GM23338 (cell line): ENCODE measurements around the gene PNPLA2.

ENCODE experiments used
- CREB1 ChIP-seq: fragments of 250-450 bp; sonication (Bioruptor Pico); IDR thresholded peaks from 2 replicates; pipeline ENCODE4 v1.5.0; 2020; ENCODE audit warnings: low read depth, mild to moderate bottlenecking, moderate library complexity
- EZH2 ChIP-seq: fragments of 200-600 bp; sonication (generic); IDR thresholded peaks from one replicate; pipeline ENCODE4 v1.8.0; 2017; ENCODE audit warnings: antibody characterized with exemption, mild to moderate bottlenecking, low read depth; ENCODE audit not compliant: unreplicated experiment
- EZH2phosphoT487 ChIP-seq: fragments of 200-600 bp; sonication (generic); IDR thresholded peaks from one replicate; pipeline ENCODE4 v1.8.1; 2018; ENCODE audit warnings: antibody characterized with exemption; ENCODE audit not compliant: unreplicated experiment
- JUNB ChIP-seq: IDR thresholded peaks from one replicate; pipeline ENCODE4 v1.6.1; 2016; ENCODE audit warnings: antibody characterized with exemption; ENCODE audit not compliant: unreplicated experiment
- NANOG ChIP-seq: IDR thresholded peaks from 2 replicates; pipeline ENCODE4 v1.6.1; 2016; ENCODE audit warnings: antibody characterized with exemption, borderline replicate concordance
- POLR2AphosphoS5 ChIP-seq: IDR thresholded peaks from 2 replicates; pipeline ENCODE4 v1.6.1; 2016; ENCODE audit warnings: antibody characterized with exemption, low read depth
- STAT1 ChIP-seq: IDR thresholded peaks from one replicate; pipeline ENCODE4 v1.6.1; 2016; ENCODE audit warnings: antibody characterized with exemption; ENCODE audit not compliant: unreplicated experiment
- ZNF114 ChIP-seq: fragments of 250-450 bp; sonication (Bioruptor Pico); IDR thresholded peaks from 2 replicates; pipeline ENCODE4 v1.5.0; 2020; ENCODE audit warnings: mild to moderate bottlenecking, moderate library complexity
- ZNF331 ChIP-seq: fragments of 250-450 bp; sonication (Bioruptor Pico); IDR thresholded peaks from 2 replicates; pipeline ENCODE4 v1.5.0; 2020; ENCODE audit warnings: low read depth, mild to moderate bottlenecking, moderate library complexity
- TF ChIP-seq, protein P1 (sequence below), 2 experiments: fragments of 200-600 bp in 1 of 2; sonication (generic) in 1 of 2; conservative IDR thresholded peaks; 2 replicates each; pipeline versions ENCODE4 v1.5.1 to v1.6.1; 2016 to 2017; ENCODE audit warnings: antibody characterized with exemption in 2 of 2, low read depth in 2 of 2, mild to moderate bottlenecking in 2 of 2, moderate library complexity in 1 of 2
- TF ChIP-seq, protein P2 (sequence below): IDR thresholded peaks from one replicate; pipeline ENCODE4 v1.6.1; 2018; ENCODE audit warnings: antibody characterized with exemption; ENCODE audit not compliant: unreplicated experiment
- TF ChIP-seq, protein P3 (sequence below): IDR thresholded peaks from 2 replicates; pipeline ENCODE4 v1.6.1; 2016; ENCODE audit warnings: antibody characterized with exemption
- TF ChIP-seq, protein P4 (sequence below): fragments of 250-450 bp; sonication (Bioruptor Pico); IDR thresholded peaks from 2 replicates; pipeline ENCODE4 v1.5.0; 2020; ENCODE audit warnings: mild to moderate bottlenecking, moderate library complexity

DNA sequence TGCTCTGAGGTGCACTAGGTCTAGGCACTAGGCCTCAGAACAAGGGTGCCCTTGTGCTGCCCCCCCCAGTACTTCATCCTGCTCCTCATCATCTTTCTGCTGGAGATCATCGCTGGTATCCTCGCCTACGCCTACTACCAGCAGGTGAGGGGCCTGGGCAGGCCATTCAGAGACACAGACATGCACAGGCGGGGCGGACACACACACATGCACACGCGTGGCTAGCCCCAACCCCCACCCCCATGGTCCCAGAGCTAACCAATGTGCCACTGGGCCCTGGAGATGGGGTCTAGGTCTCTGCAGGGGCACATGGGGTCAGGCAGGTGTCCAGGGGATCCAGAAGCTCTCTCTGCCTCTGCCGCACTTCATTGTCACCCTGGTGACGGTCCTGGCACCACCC lies 18.0 kb downstream of the PNPLA2 start:
- TF ChIP-seq, protein P1, sequence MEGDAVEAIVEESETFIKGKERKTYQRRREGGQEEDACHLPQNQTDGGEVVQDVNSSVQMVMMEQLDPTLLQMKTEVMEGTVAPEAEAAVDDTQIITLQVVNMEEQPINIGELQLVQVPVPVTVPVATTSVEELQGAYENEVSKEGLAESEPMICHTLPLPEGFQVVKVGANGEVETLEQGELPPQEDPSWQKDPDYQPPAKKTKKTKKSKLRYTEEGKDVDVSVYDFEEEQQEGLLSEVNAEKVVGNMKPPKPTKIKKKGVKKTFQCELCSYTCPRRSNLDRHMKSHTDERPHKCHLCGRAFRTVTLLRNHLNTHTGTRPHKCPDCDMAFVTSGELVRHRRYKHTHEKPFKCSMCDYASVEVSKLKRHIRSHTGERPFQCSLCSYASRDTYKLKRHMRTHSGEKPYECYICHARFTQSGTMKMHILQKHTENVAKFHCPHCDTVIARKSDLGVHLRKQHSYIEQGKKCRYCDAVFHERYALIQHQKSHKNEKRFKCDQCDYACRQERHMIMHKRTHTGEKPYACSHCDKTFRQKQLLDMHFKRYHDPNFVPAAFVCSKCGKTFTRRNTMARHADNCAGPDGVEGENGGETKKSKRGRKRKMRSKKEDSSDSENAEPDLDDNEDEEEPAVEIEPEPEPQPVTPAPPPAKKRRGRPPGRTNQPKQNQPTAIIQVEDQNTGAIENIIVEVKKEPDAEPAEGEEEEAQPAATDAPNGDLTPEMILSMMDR (conservative IDR thresholded peaks at IDR 0.05; ENCODE audit: low read depth in 2 of 2) = no peak
- no peak for TF ChIP-seq EZH2phosphoT487
- no peak for TF ChIP-seq POLR2AphosphoS5
- TF ChIP-seq EZH2 = no peak
- TF ChIP-seq CREB1 (CRISPR knock-in tag) = no peak
- no peak for TF ChIP-seq JUNB
- TF ChIP-seq, protein P2, sequence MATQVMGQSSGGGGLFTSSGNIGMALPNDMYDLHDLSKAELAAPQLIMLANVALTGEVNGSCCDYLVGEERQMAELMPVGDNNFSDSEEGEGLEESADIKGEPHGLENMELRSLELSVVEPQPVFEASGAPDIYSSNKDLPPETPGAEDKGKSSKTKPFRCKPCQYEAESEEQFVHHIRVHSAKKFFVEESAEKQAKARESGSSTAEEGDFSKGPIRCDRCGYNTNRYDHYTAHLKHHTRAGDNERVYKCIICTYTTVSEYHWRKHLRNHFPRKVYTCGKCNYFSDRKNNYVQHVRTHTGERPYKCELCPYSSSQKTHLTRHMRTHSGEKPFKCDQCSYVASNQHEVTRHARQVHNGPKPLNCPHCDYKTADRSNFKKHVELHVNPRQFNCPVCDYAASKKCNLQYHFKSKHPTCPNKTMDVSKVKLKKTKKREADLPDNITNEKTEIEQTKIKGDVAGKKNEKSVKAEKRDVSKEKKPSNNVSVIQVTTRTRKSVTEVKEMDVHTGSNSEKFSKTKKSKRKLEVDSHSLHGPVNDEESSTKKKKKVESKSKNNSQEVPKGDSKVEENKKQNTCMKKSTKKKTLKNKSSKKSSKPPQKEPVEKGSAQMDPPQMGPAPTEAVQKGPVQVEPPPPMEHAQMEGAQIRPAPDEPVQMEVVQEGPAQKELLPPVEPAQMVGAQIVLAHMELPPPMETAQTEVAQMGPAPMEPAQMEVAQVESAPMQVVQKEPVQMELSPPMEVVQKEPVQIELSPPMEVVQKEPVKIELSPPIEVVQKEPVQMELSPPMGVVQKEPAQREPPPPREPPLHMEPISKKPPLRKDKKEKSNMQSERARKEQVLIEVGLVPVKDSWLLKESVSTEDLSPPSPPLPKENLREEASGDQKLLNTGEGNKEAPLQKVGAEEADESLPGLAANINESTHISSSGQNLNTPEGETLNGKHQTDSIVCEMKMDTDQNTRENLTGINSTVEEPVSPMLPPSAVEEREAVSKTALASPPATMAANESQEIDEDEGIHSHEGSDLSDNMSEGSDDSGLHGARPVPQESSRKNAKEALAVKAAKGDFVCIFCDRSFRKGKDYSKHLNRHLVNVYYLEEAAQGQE = no peak
- TF ChIP-seq, protein P3, sequence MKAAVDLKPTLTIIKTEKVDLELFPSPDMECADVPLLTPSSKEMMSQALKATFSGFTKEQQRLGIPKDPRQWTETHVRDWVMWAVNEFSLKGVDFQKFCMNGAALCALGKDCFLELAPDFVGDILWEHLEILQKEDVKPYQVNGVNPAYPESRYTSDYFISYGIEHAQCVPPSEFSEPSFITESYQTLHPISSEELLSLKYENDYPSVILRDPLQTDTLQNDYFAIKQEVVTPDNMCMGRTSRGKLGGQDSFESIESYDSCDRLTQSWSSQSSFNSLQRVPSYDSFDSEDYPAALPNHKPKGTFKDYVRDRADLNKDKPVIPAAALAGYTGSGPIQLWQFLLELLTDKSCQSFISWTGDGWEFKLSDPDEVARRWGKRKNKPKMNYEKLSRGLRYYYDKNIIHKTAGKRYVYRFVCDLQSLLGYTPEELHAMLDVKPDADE = no peak
- no peak for TF ChIP-seq STAT1
- no peak for TF ChIP-seq NANOG
- TF ChIP-seq ZNF331 (CRISPR knock-in tag) = no peak
- TF ChIP-seq ZNF114 = no peak
- TF ChIP-seq, protein P4, sequence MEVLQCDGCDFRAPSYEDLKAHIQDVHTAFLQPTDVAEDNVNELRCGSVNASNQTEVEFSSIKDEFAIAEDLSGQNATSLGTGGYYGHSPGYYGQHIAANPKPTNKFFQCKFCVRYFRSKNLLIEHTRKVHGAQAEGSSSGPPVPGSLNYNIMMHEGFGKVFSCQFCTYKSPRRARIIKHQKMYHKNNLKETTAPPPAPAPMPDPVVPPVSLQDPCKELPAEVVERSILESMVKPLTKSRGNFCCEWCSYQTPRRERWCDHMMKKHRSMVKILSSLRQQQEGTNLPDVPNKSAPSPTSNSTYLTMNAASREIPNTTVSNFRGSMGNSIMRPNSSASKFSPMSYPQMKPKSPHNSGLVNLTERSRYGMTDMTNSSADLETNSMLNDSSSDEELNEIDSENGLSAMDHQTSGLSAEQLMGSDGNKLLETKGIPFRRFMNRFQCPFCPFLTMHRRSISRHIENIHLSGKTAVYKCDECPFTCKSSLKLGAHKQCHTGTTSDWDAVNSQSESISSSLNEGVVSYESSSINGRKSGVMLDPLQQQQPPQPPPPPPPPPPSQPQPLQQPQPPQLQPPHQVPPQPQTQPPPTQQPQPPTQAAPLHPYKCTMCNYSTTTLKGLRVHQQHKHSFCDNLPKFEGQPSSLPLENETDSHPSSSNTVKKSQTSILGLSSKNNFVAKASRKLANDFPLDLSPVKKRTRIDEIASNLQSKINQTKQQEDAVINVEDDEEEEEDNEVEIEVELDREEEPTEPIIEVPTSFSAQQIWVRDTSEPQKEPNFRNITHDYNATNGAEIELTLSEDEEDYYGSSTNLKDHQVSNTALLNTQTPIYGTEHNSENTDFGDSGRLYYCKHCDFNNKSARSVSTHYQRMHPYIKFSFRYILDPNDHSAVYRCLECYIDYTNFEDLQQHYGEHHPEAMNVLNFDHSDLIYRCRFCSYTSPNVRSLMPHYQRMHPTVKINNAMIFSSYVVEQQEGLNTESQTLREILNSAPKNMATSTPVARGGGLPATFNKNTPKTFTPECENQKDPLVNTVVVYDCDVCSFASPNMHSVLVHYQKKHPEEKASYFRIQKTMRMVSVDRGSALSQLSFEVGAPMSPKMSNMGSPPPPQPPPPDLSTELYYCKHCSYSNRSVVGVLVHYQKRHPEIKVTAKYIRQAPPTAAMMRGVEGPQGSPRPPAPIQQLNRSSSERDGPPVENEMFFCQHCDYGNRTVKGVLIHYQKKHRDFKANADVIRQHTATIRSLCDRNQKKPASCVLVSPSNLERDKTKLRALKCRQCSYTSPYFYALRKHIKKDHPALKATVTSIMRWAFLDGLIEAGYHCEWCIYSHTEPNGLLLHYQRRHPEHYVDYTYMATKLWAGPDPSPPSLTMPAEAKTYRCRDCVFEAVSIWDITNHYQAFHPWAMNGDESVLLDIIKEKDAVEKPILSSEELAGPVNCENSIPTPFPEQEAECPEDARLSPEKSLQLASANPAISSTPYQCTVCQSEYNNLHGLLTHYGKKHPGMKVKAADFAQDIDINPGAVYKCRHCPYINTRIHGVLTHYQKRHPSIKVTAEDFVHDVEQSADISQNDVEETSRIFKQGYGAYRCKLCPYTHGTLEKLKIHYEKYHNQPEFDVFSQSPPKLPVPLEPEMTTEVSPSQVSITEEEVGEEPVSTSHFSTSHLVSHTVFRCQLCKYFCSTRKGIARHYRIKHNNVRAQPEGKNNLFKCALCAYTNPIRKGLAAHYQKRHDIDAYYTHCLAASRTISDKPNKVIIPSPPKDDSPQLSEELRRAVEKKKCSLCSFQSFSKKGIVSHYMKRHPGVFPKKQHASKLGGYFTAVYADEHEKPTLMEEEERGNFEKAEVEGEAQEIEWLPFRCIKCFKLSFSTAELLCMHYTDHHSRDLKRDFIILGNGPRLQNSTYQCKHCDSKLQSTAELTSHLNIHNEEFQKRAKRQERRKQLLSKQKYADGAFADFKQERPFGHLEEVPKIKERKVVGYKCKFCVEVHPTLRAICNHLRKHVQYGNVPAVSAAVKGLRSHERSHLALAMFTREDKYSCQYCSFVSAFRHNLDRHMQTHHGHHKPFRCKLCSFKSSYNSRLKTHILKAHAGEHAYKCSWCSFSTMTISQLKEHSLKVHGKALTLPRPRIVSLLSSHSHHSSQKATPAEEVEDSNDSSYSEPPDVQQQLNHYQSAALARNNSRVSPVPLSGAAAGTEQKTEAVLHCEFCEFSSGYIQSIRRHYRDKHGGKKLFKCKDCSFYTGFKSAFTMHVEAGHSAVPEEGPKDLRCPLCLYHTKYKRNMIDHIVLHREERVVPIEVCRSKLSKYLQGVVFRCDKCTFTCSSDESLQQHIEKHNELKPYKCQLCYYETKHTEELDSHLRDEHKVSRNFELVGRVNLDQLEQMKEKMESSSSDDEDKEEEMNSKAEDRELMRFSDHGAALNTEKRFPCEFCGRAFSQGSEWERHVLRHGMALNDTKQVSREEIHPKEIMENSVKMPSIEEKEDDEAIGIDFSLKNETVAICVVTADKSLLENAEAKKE (CRISPR knock-in tag) = no peak
